ENCODE results near the gene ABCA2.

DNA sequence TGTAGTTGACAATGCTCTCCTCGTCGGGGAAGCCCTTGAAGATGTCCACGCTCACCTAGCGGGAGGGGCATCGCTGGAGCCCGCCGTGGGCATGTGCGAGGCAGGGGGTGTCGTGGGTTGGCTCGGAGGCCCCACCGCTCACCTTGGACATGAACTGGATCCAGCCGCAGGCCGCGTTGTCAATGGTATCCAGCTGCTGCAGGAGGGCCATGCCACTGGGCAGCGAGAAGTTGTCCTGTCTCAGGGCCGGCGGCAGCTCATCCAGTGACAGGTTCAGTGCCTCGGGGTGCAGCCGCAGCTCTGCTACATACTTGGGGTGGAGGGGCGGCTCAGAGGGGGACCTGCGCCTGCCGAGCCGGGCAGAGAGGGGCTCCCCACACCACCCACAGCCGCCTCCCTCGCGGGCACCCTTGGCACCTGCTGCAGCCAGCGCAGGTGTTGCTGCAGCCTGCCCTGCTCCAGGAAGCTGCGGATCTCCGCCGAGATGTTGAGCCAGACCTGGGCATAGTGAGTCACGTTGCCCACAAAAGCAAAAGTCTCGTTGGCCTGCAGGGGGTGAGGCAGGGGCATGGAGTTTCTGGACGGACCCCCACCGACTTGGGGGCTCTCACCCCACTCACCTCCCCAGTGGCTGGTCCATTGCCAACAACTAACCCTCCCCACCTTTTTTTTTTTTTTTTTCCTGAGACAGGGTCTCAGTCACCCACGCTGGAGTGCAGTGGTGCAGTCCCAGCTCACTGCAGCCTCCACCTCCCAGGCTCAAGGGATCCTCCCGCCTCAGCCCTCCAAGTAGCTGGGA, 9.1 kb downstream of the ABCA2 start:
- TF ChIP-seq HDGF (IDR thresholded peaks at IDR 0.05; ENCODE audit: borderline replicate concordance): no peak
- no peak for TF ChIP-seq FOXK2 (IDR thresholded peaks at IDR 0.05)
- no peak for TF ChIP-seq BHLHE40 (IDR thresholded peaks at IDR 0.05; ENCODE audit: borderline replicate concordance)
- TF ChIP-seq SUZ12 (IDR thresholded peaks at IDR 0.05): no peak
- TF ChIP-seq TARDBP (IDR thresholded peaks at IDR 0.05): no peak
- no peak for TF ChIP-seq FOXM1 (IDR thresholded peaks at IDR 0.05; ENCODE audit: borderline replicate concordance)
- no peak for TF ChIP-seq ELF4 (IDR thresholded peaks at IDR 0.05)
